Measurements from ENCODE around the gene RAD23A.
"Not testable (repeated sequence)": the region's sequence is repeated elsewhere in the genome, so short reads cannot be mapped to it uniquely, and the experiment has no call there.

RAD23A gene

DNA sequence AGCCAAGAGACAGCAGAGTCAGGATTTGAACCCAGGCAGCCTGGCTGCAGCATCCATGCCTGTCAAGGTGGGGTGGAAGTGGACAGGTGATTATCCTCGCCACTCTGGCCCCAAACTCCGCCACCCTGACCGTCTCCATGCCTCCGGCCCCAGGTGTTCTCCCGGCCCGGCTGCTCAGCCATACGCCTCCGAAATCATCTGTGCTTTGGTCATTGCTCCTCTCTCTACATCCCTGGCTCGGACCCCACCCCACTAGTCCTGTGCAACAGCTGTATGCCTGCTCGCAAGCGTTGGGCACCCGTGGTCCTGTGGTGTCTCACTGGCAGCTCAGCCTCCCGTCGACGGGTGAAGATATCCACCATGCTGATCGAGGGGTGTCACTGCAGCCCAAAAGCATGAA, 27.6 kb downstream of the RAD23A start:
- TF ChIP-seq, protein P1, sequence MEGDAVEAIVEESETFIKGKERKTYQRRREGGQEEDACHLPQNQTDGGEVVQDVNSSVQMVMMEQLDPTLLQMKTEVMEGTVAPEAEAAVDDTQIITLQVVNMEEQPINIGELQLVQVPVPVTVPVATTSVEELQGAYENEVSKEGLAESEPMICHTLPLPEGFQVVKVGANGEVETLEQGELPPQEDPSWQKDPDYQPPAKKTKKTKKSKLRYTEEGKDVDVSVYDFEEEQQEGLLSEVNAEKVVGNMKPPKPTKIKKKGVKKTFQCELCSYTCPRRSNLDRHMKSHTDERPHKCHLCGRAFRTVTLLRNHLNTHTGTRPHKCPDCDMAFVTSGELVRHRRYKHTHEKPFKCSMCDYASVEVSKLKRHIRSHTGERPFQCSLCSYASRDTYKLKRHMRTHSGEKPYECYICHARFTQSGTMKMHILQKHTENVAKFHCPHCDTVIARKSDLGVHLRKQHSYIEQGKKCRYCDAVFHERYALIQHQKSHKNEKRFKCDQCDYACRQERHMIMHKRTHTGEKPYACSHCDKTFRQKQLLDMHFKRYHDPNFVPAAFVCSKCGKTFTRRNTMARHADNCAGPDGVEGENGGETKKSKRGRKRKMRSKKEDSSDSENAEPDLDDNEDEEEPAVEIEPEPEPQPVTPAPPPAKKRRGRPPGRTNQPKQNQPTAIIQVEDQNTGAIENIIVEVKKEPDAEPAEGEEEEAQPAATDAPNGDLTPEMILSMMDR (IDR thresholded peaks at IDR 0.05) = no peak
- no peak for TF ChIP-seq ZFX (IDR thresholded peaks at IDR 0.05; ENCODE audit: borderline replicate concordance)
- no peak overlapping the region for H3K27ac ChIP-seq

DNA sequence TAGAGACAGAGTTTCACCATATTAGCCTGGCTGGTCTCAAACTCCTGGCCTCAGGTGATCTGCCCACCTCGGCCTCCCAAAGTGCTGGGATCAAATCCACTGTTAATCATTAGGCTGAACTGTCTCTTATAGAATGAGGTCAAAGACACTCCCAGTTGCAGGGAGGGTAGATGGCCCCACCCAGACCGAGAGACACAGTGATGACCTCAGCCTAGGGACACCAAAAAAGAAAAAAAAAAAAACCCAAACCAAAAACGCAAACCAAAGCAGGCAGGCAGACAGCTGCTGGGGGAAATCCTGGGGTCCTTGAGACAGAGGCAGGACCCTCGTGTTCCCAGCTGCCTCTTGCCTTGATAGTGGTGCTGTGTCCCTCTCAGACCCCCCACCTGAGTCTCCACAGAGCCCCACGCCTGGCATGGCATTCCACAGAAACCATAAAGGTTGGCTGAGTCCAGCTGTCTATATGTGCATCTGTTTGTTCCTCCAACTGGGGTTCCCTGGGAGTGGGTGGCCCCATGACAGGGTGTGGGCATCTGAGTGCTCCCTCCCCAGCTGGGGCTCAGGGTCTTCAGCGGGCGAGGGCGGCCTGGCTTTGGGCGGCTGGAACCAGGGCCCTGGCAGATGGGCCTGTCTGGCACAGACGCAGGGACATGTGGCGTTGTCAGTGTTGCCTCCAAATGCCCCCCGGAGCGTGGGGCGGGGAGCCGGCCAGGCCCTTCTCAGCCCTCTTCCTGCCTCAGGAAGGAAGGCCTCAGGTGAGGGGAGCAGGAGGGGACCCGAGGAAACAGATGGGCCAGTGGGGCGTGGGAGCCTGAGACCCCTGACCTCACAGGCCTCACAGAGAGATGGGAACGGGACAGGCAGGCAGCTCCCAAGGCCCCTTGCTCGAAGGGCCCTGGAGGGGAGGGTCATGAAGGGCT, 28.9 kb downstream of the RAD23A start:
- no peak overlapping the region for H3K27ac ChIP-seq
- TF ChIP-seq ZFX (IDR thresholded peaks at IDR 0.05; ENCODE audit: borderline replicate concordance) = no peak
- TF ChIP-seq, protein P1 (IDR thresholded peaks at IDR 0.05) = no peak

DNA sequence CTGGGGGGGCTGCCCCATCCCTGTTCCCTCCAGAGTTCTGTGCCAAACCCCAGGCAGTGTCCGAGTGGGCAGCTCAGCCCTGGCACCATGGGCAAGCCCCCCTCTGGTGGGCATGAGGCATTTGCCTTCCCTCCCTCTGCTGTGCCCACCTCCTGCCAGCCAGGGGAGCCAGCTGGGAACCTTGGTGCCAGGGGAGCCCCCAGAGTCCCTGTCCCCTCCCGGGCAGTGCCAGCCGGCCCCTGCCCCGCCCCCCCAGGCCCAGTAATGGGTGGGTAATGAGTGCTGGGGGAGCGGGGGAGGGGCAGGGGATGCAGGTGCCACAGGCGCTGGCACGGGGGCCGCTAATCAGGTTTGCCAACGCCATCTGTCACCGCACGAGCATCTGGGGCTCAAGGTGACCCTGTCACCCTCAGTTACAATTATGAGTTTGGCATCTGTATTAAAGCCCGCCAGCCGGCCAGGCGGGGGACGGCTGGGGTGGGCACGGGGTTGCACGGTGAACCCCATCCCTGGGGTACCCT, 29.6 kb downstream of the RAD23A start:
- TF ChIP-seq, protein P1 (IDR thresholded peaks at IDR 0.05) = no peak
- no peak for TF ChIP-seq ZFX (IDR thresholded peaks at IDR 0.05; ENCODE audit: borderline replicate concordance)
- H3K27ac ChIP-seq = no peak overlapping the region

DNA sequence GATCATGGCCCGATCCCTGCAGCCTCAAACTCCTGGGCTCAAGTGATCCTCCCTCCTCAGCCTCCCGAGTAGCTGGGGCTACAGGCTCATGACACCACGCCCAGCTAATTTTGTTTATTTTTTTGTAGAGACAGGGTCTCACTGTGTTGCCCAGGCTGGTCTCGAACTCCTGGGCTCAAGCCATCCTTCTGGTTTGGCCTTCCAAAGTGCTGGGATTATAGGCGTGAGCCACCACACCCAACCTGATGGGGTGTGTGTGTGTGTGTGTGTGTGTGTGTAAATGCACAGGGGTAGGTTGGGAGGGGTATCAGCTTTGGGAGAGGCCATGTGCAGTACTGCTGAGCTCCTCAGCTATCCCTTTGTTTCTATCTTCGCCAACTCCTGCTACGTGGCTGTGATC, 30.4 kb downstream of the RAD23A start:
- H3K27ac ChIP-seq = not testable (repeated sequence)

DNA sequence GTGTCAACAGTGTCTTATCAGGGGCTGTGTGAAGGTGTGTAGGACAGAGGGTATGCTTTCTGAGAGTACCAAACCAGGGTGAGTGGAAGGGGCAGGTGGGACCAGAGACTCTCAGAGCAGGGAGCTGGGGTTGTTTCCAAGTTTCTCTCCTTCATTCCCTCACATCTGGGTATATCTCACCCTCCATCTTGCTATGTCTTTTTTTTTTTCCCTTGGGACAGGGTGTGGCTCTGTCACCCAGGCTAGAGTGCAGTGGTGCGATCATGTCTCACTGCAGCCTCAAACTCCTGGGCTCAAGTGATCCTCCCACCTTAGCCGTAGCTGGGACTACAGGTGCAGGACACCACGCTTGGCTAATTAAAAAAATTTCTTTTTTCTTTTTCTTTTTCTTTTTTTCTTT, 34.3 kb downstream of the RAD23A start:
- TF ChIP-seq, protein P1 (IDR thresholded peaks at IDR 0.05) = no peak
- no peak for TF ChIP-seq ZFX (IDR thresholded peaks at IDR 0.05; ENCODE audit: borderline replicate concordance)
- no peak overlapping the region for H3K27ac ChIP-seq

DNA sequence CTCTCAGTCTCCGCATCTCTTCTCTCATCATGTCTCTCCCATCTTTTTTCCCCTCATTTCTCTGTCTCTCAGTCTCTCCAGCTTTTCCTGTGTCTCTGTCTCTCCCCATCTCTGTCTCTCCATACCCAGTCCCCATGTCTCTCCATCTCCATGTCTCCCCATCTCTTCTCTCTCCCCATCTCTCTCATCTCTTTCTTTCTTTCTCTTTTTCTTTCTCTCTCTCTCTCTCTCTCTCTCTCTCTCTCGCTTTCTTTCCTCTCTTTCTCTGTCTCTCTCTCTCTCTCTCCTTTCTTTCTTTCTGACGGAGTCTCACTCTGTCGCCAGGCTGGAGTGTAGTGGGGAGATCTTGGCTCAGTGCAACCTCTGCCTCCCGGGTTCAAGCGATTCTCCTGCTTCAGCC, 37.0 kb downstream of the RAD23A start:
- H3K27ac ChIP-seq = no peak overlapping the region
- no peak for TF ChIP-seq ZFX (IDR thresholded peaks at IDR 0.05; ENCODE audit: borderline replicate concordance)
- TF ChIP-seq, protein P1 (IDR thresholded peaks at IDR 0.05) = no peak

DNA sequence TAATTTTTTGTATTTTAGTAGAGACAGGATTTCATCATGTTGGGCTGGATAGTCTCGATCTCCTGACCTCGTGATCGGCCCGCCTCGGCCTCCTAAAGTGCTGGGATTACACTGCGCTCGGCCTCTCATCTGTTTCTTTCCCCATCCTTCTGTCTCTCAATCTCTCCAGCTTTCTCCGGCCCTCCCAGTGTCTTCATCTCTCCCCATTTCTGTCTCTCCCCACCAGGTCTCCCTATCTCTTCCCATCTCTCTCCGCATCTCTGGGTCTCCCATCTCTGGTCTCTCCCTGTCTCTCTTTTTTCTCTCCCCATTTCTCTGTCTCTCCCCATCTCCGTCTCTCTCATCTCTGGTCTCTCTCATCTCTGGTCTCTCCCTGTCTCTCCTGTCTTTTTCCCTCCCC, 37.4 kb downstream of the RAD23A start:
- TF ChIP-seq ZFX (IDR thresholded peaks at IDR 0.05; ENCODE audit: borderline replicate concordance) = no peak
- TF ChIP-seq, protein P1 (IDR thresholded peaks at IDR 0.05) = no peak
- H3K27ac ChIP-seq = no peak overlapping the region
